GM23338 (cell line): ENCODE data around the gene EFCAB6. TPM values are rescaled to one million over a fixed set of nuclear protein-coding genes. Genes with fewer than 3 reads are reported as not detected.

Experiments
- ATAC-seq: fragments of 200-7000 bp; cut with Tn5 transposase; 3 replicates; pipeline ENCODE4 v1.9.1; 2020
- DNase-seq: peaks from one replicate; pipeline ENCODE4 v3.0.0-alpha.2; 2015; ENCODE audit warnings: low spot score
- H2AFZ ChIP-seq: fragments of 200-600 bp; sonication (generic); 2 replicates; pipeline ENCODE4 v1.8.0; 2016; ENCODE audit warnings: antibody characterized with exemption, mild to moderate bottlenecking, moderate library complexity
- H3F3A ChIP-seq: fragments of 200-600 bp; sonication (generic); replicated peaks from 2 replicates; pipeline ENCODE4 v1.8.0; 2017; ENCODE audit warnings: antibody characterized with exemption, mixed run types, low read depth
- H3K27ac ChIP-seq: fragments of 200-600 bp; sonication (generic); 2 replicates; pipeline ENCODE4 v1.6.1; 2016; ENCODE audit warnings: low read depth
- H3K27me3 ChIP-seq: fragments of 200-600 bp; sonication (generic); 2 replicates; pipeline ENCODE4 v1.8.0; 2016; ENCODE audit warnings: mild to moderate bottlenecking, mixed run types, moderate library complexity; ENCODE audit not compliant: insufficient read depth
- H3K36me3 ChIP-seq: fragments of 200-600 bp; sonication (generic); 2 replicates; pipeline ENCODE4 v1.8.0; 2016; ENCODE audit warnings: mild to moderate bottlenecking; ENCODE audit not compliant: insufficient read depth
- H3K4me1 ChIP-seq: fragments of 200-600 bp; sonication (generic); 2 replicates; pipeline ENCODE4 v1.8.0; 2016; ENCODE audit warnings: mild to moderate bottlenecking, moderate library complexity; ENCODE audit not compliant: insufficient read depth
- H3K4me2 ChIP-seq: fragments of 200-600 bp; sonication (generic); 2 replicates; pipeline ENCODE4 v1.7.1; 2017; ENCODE audit warnings: mixed run types
- H3K4me3 ChIP-seq: fragments of 200-600 bp; sonication (generic); 2 replicates; pipeline ENCODE4 v1.6.1; 2016; ENCODE audit warnings: mixed run types
- H3K79me2 ChIP-seq: fragments of 200-600 bp; sonication (generic); replicated peaks from 2 replicates; pipeline ENCODE4 v1.8.0; 2017; ENCODE audit warnings: mild to moderate bottlenecking; ENCODE audit not compliant: insufficient read depth
- H3K9me2 ChIP-seq: fragments of 200-600 bp; sonication (generic); 2 replicates; pipeline ENCODE4 v1.8.0; 2017; ENCODE audit not compliant: insufficient read depth
- H4K20me1 ChIP-seq: fragments of 200-600 bp; sonication (generic); replicated peaks from 2 replicates; pipeline ENCODE4 v1.8.0; 2017; ENCODE audit warnings: mild to moderate bottlenecking; ENCODE audit not compliant: insufficient read depth
- H3K27ac Mint-ChIP-seq: 2 replicates; pipeline ENCODE4 v1.8.0; 2020; ENCODE audit warnings: inconsistent platforms, mild to moderate bottlenecking, moderate library complexity, mixed read lengths
- H3K27me3 Mint-ChIP-seq: 3 replicates; pipeline ENCODE4 v1.8.0; 2022; ENCODE audit warnings: low read depth, mild to moderate bottlenecking, moderate library complexity, mixed read lengths, inconsistent platforms; ENCODE audit not compliant: insufficient read depth, poor library complexity
- H3K36me3 Mint-ChIP-seq: 3 replicates; pipeline ENCODE4 v1.8.0; 2021; ENCODE audit warnings: low read depth, mild to moderate bottlenecking, inconsistent platforms, moderate library complexity, mixed read lengths
- H3K4me1 Mint-ChIP-seq: 3 replicates; pipeline ENCODE4 v1.8.0; 2020; ENCODE audit warnings: mild to moderate bottlenecking, inconsistent platforms, mixed read lengths
- H3K4me3 Mint-ChIP-seq: 3 replicates; pipeline ENCODE4 v1.8.0; 2021; ENCODE audit warnings: moderate library complexity, mild to moderate bottlenecking, inconsistent platforms, mixed read lengths
- H3K9me3 Mint-ChIP-seq: 3 replicates; pipeline ENCODE4 v1.8.0; 2020; ENCODE audit warnings: moderate library complexity, mild to moderate bottlenecking, inconsistent platforms, mixed read lengths
- CREB1 ChIP-seq: fragments of 250-450 bp; sonication (Bioruptor Pico); IDR thresholded peaks from 2 replicates; pipeline ENCODE4 v1.5.0; 2020; ENCODE audit warnings: low read depth, mild to moderate bottlenecking, moderate library complexity
- EZH2 ChIP-seq: fragments of 200-600 bp; sonication (generic); IDR thresholded peaks from one replicate; pipeline ENCODE4 v1.8.0; 2017; ENCODE audit warnings: antibody characterized with exemption, mild to moderate bottlenecking, low read depth; ENCODE audit not compliant: unreplicated experiment
- EZH2phosphoT487 ChIP-seq: fragments of 200-600 bp; sonication (generic); IDR thresholded peaks from one replicate; pipeline ENCODE4 v1.8.1; 2018; ENCODE audit warnings: antibody characterized with exemption; ENCODE audit not compliant: unreplicated experiment
- JUNB ChIP-seq: IDR thresholded peaks from one replicate; pipeline ENCODE4 v1.6.1; 2016; ENCODE audit warnings: antibody characterized with exemption; ENCODE audit not compliant: unreplicated experiment
- NANOG ChIP-seq: IDR thresholded peaks from 2 replicates; pipeline ENCODE4 v1.6.1; 2016; ENCODE audit warnings: antibody characterized with exemption, borderline replicate concordance
- POLR2AphosphoS5 ChIP-seq: IDR thresholded peaks from 2 replicates; pipeline ENCODE4 v1.6.1; 2016; ENCODE audit warnings: antibody characterized with exemption, low read depth
- STAT1 ChIP-seq: IDR thresholded peaks from one replicate; pipeline ENCODE4 v1.6.1; 2016; ENCODE audit warnings: antibody characterized with exemption; ENCODE audit not compliant: unreplicated experiment
- ZNF114 ChIP-seq: fragments of 250-450 bp; sonication (Bioruptor Pico); IDR thresholded peaks from 2 replicates; pipeline ENCODE4 v1.5.0; 2020; ENCODE audit warnings: mild to moderate bottlenecking, moderate library complexity
- ZNF331 ChIP-seq: fragments of 250-450 bp; sonication (Bioruptor Pico); IDR thresholded peaks from 2 replicates; pipeline ENCODE4 v1.5.0; 2020; ENCODE audit warnings: low read depth, mild to moderate bottlenecking, moderate library complexity
- polyA plus RNA-seq: library from polyadenylated mRNA; unstranded; fragments of >200 nt; fragmentation: Nextera tagmentation; extraction: Ambion mirVana; gene quantifications from 2 replicates; pipeline ENCODE4 v1.2.1, GENCODE V29; 2016
- total RNA-seq: library from RNA; depleted of rRNA; stranded (reverse); fragments of >200 nt; shearing (Covaris generic); gene quantifications from 2 replicates; pipeline ENCODE4 v1.2.3, GENCODE V29; 2014
- TF ChIP-seq, protein P1 (sequence below): fragments of 250-450 bp; sonication (Bioruptor Pico); IDR thresholded peaks from 2 replicates; pipeline ENCODE4 v1.5.0; 2020; ENCODE audit warnings: mild to moderate bottlenecking, moderate library complexity
- TF ChIP-seq, protein P2 (sequence below): IDR thresholded peaks from 2 replicates; pipeline ENCODE4 v1.6.1; 2016; ENCODE audit warnings: antibody characterized with exemption
- TF ChIP-seq, protein P3 (sequence below), 2 experiments: fragments of 200-600 bp in 1 of 2; sonication (generic) in 1 of 2; conservative IDR thresholded peaks; 2 replicates each; pipeline versions ENCODE4 v1.5.1 to v1.6.1; 2016 to 2017; ENCODE audit warnings: antibody characterized with exemption in 2 of 2, low read depth in 2 of 2, mild to moderate bottlenecking in 2 of 2, moderate library complexity in 1 of 2
- TF ChIP-seq, protein P4 (sequence below): IDR thresholded peaks from one replicate; pipeline ENCODE4 v1.6.1; 2018; ENCODE audit warnings: antibody characterized with exemption; ENCODE audit not compliant: unreplicated experiment

EFCAB6 gene
- total and polyA plus RNA-seq, 2 experiments from 2014 or later = 1.1 to 1.8 TPM

DNA sequence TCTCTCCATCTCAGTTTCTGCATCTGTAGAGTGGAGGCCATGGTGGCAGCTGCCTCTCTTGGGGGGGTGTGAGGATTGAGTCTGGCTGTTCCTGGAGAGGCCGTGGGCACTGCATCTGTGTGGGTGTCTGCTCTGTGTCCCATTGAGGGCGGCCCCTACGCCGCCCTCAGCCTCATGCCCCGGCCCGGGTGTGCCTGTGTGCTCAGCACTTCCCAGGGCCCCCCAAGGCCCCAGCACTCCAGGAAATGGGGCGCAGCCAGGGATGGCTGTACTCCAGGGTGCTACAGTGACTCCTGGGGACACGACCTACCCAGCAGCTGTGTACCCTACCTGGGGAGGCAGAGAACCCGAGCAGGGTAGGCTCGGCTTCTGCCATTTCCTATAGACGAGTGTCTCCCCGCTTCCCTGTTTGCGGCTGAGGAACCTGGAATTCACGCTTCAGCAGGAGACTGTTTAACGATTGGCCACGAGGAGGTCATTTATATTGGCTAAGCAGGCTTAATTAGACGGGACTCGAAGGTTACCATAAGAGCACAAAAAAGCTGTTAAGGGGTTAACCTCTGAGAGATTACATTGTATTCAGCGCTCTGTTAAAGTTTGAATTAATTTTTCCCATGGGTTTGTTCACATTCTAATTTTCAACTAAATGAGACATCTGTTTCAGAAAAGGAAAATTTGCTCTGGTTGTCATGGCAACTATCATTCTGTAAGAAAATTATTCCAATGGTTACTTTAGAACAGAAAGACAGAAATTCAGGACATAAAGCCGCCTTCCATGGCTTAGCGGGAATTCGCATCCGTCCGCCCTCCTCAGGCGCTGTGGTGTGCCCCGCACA, 323.9 kb downstream of the EFCAB6 start:
- H3K9me3 Mint-ChIP-seq = peaks cover 17% of the 10 kb centered on the region
- no peaks in the 10 kb centered on the region for H3K4me1 ChIP-seq
- H3K4me3 Mint-ChIP-seq = no peak overlapping the region
- no peaks in the 10 kb centered on the region for H3K27me3 ChIP-seq
- no peaks in the 10 kb centered on the region for H3K79me2 ChIP-seq
- no peak overlapping the region for H2AFZ ChIP-seq
- H3F3A ChIP-seq = no peaks in the 10 kb centered on the region
- H3K27me3 Mint-ChIP-seq = peaks cover 7% of the 10 kb centered on the region
- no peak overlapping the region for H3K4me3 ChIP-seq
- H3K27ac ChIP-seq = no peak overlapping the region
- no peaks in the 10 kb centered on the region for H4K20me1 ChIP-seq
- ATAC-seq = no peak; the same call in 2 of the 3 replicates
- no peak overlapping the region for H3K4me2 ChIP-seq
- H3K36me3 Mint-ChIP-seq = peaks cover 3% of the 10 kb centered on the region; the same call in 1 of the 3 replicates
- H3K27ac Mint-ChIP-seq = no peak overlapping the region; the same call in 1 of the 2 replicates
- no peak for DNase-seq
- no peaks in the 10 kb centered on the region; the same call in 2 of the 3 replicates for H3K4me1 Mint-ChIP-seq
- TF ChIP-seq JUNB (no peak), CREB1 (CRISPR knock-in tag) (no peak), ZNF114 (CRISPR knock-in tag) (no peak), EZH2 (no peak), STAT1 (no peak), POLR2AphosphoS5 (no peak), ZNF331 (no peak), EZH2phosphoT487 (no peak), NANOG (no peak)
- TF ChIP-seq, protein P1, sequence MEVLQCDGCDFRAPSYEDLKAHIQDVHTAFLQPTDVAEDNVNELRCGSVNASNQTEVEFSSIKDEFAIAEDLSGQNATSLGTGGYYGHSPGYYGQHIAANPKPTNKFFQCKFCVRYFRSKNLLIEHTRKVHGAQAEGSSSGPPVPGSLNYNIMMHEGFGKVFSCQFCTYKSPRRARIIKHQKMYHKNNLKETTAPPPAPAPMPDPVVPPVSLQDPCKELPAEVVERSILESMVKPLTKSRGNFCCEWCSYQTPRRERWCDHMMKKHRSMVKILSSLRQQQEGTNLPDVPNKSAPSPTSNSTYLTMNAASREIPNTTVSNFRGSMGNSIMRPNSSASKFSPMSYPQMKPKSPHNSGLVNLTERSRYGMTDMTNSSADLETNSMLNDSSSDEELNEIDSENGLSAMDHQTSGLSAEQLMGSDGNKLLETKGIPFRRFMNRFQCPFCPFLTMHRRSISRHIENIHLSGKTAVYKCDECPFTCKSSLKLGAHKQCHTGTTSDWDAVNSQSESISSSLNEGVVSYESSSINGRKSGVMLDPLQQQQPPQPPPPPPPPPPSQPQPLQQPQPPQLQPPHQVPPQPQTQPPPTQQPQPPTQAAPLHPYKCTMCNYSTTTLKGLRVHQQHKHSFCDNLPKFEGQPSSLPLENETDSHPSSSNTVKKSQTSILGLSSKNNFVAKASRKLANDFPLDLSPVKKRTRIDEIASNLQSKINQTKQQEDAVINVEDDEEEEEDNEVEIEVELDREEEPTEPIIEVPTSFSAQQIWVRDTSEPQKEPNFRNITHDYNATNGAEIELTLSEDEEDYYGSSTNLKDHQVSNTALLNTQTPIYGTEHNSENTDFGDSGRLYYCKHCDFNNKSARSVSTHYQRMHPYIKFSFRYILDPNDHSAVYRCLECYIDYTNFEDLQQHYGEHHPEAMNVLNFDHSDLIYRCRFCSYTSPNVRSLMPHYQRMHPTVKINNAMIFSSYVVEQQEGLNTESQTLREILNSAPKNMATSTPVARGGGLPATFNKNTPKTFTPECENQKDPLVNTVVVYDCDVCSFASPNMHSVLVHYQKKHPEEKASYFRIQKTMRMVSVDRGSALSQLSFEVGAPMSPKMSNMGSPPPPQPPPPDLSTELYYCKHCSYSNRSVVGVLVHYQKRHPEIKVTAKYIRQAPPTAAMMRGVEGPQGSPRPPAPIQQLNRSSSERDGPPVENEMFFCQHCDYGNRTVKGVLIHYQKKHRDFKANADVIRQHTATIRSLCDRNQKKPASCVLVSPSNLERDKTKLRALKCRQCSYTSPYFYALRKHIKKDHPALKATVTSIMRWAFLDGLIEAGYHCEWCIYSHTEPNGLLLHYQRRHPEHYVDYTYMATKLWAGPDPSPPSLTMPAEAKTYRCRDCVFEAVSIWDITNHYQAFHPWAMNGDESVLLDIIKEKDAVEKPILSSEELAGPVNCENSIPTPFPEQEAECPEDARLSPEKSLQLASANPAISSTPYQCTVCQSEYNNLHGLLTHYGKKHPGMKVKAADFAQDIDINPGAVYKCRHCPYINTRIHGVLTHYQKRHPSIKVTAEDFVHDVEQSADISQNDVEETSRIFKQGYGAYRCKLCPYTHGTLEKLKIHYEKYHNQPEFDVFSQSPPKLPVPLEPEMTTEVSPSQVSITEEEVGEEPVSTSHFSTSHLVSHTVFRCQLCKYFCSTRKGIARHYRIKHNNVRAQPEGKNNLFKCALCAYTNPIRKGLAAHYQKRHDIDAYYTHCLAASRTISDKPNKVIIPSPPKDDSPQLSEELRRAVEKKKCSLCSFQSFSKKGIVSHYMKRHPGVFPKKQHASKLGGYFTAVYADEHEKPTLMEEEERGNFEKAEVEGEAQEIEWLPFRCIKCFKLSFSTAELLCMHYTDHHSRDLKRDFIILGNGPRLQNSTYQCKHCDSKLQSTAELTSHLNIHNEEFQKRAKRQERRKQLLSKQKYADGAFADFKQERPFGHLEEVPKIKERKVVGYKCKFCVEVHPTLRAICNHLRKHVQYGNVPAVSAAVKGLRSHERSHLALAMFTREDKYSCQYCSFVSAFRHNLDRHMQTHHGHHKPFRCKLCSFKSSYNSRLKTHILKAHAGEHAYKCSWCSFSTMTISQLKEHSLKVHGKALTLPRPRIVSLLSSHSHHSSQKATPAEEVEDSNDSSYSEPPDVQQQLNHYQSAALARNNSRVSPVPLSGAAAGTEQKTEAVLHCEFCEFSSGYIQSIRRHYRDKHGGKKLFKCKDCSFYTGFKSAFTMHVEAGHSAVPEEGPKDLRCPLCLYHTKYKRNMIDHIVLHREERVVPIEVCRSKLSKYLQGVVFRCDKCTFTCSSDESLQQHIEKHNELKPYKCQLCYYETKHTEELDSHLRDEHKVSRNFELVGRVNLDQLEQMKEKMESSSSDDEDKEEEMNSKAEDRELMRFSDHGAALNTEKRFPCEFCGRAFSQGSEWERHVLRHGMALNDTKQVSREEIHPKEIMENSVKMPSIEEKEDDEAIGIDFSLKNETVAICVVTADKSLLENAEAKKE (CRISPR knock-in tag) = no peak
- TF ChIP-seq, protein P2, sequence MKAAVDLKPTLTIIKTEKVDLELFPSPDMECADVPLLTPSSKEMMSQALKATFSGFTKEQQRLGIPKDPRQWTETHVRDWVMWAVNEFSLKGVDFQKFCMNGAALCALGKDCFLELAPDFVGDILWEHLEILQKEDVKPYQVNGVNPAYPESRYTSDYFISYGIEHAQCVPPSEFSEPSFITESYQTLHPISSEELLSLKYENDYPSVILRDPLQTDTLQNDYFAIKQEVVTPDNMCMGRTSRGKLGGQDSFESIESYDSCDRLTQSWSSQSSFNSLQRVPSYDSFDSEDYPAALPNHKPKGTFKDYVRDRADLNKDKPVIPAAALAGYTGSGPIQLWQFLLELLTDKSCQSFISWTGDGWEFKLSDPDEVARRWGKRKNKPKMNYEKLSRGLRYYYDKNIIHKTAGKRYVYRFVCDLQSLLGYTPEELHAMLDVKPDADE = no peak
- TF ChIP-seq, protein P3, sequence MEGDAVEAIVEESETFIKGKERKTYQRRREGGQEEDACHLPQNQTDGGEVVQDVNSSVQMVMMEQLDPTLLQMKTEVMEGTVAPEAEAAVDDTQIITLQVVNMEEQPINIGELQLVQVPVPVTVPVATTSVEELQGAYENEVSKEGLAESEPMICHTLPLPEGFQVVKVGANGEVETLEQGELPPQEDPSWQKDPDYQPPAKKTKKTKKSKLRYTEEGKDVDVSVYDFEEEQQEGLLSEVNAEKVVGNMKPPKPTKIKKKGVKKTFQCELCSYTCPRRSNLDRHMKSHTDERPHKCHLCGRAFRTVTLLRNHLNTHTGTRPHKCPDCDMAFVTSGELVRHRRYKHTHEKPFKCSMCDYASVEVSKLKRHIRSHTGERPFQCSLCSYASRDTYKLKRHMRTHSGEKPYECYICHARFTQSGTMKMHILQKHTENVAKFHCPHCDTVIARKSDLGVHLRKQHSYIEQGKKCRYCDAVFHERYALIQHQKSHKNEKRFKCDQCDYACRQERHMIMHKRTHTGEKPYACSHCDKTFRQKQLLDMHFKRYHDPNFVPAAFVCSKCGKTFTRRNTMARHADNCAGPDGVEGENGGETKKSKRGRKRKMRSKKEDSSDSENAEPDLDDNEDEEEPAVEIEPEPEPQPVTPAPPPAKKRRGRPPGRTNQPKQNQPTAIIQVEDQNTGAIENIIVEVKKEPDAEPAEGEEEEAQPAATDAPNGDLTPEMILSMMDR (conservative IDR thresholded peaks at IDR 0.05; ENCODE audit: low read depth in 2 of 2) = no peak
- TF ChIP-seq, protein P4, sequence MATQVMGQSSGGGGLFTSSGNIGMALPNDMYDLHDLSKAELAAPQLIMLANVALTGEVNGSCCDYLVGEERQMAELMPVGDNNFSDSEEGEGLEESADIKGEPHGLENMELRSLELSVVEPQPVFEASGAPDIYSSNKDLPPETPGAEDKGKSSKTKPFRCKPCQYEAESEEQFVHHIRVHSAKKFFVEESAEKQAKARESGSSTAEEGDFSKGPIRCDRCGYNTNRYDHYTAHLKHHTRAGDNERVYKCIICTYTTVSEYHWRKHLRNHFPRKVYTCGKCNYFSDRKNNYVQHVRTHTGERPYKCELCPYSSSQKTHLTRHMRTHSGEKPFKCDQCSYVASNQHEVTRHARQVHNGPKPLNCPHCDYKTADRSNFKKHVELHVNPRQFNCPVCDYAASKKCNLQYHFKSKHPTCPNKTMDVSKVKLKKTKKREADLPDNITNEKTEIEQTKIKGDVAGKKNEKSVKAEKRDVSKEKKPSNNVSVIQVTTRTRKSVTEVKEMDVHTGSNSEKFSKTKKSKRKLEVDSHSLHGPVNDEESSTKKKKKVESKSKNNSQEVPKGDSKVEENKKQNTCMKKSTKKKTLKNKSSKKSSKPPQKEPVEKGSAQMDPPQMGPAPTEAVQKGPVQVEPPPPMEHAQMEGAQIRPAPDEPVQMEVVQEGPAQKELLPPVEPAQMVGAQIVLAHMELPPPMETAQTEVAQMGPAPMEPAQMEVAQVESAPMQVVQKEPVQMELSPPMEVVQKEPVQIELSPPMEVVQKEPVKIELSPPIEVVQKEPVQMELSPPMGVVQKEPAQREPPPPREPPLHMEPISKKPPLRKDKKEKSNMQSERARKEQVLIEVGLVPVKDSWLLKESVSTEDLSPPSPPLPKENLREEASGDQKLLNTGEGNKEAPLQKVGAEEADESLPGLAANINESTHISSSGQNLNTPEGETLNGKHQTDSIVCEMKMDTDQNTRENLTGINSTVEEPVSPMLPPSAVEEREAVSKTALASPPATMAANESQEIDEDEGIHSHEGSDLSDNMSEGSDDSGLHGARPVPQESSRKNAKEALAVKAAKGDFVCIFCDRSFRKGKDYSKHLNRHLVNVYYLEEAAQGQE = no peak
- H3K9me2 ChIP-seq = no peaks in the 10 kb centered on the region
- no peaks in the 10 kb centered on the region for H3K36me3 ChIP-seq
